ENCODE data around the gene VOPP1.
A peak's percentile ranks its signal among the peaks of the same experiment; 100 is the strongest.

The VOPP1 gene

DNA sequence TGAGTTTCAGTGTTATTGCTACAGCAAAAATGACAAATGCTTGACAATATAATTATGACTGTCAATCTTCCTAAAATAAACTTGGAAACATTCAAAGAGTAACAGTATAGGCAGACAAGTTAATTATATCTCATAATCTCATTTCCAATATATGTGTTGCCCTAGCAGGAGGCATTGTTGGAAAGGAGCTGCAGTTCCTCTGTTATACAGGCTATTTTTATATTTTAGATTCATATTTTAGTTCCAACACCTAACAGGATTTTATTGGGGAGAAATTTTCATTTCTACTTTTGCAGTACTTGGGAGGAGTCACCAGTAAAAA is 19.3 kb downstream of the VOPP1 start:
- DNase-seq: no peak

DNA sequence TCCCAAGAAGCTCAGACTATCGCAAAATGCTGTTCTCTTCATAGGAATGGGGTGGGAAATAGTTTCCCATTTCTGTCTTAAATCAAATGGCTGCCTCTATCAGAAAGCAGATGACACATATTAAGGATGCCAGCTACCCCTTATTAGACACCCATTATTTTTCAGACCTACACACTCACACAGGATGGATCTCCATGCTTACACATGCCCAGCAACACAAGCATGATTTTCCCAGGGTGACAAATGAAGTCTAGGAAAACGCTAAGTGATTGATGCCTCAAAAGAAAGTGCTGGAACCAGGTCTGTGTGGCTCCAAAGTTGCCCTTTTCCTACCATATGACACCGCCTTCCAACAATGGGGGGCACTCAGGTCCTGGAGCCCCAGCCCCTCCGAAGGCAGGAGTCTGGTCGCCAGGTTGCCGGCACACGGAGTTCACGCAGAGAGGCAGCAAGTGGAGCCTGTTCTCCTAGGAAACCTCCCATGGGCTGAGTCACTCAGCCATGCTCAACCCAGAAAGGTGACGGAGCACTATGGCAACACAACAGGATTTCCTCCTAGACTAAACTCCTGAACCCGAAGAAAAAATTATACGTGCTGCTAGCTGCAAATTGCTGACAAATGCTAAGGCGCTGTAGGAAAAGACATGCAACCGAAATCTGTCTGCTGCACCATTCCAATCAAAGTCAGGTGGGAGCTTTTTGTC is 19.8 kb downstream of the VOPP1 start:
- peak; percentile 32 for DNase-seq

- no peak for DNase-seq
Measured at GRCh38 chr7:55550841-55551537, 21.3 kb downstream of the VOPP1 start.

DNA sequence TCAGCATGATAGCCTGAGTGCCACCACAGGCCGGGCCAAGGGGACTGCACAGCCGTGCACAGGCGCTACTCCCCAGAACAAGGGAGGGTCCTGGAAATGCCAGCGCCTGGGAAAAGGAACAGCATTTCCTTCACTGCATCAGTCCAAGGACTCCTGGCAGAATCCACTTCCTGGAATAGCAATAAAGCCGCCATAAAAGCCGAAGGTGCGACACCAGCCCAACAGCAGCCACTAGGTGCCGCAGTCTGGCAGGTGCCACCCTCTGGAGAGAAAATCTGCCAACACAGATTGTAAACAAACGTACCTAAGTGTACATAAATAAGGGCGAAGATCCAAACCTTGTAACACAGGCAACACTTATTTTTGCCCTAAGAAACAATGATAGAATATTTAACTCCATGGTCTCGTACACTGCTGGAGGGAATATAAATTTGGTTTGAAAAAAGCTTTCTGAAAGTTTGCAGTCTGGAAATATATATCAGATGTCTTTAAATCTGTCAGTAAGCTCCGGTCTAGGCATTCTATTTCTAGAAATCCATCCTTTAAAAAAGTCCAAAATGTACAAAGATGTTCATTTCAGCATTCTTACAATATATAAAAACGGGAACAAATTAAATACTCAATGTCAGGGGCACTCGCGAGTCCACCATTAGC is 22.2 kb downstream of the VOPP1 start:
- DNase-seq: no peak

DNA sequence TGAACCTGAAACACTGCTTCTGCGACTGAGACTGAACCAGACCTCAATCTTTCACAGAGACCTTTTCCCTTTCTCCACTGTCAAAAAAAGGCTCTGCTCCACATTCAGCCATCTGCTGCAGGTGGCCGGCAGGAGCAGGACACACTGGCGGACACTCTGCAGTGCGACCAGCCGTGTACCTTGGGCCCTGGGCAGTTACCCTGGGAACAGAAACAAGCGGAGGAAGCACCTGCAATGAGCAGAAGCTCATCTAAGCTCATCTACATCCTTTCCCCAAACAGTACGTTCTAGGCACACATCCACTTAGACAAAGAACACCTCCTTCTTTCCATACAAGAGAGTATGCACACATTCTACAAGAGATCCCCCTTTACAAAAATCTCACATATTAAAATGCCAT is 22.8 kb downstream of the VOPP1 start:
- no peak for DNase-seq

GRCh38 chr7:55548295-55548731 is 24.0 kb downstream of the VOPP1 start:
- DNase-seq: no peak

- DNase-seq: no peak
Measured at GRCh38 chr7:55546814-55547213, 25.5 kb downstream of the VOPP1 start.

GRCh38 chr7:55545496-55545895 is 26.8 kb downstream of the VOPP1 start:
- DNase-seq: no peak

DNA sequence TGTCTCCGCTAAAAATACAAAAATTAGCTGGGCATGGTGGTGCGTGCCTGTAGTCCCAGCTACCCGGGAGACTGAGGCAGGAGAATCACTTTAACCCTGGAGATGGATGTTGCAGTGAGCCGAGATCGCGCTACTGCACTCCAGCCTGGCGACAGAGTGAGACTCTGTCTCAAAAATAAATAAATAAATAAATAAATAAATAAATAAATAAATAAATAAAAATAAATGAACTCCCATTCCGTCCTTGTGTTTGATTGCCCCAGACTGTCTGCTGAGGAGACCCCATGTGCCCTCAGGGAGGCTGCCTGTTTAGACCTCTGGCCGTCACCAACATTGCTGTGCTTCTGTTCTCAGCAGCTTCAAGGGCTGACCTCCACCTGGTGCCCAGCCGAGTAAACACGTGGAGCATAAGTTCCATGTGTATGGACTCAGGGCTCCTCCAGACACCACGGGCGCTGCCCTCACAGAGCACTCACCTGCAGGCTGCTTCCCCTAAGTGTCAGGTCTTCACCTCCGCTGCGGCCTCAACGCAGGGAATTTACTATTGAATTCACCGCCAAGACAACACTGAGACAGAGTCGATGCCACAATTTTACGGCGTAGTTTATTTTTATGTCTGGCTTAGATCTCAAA is 32.0 kb downstream of the VOPP1 start:
- no peak for DNase-seq

- DNase-seq: no peak
Measured at GRCh38 chr7:55539380-55539779, 32.9 kb downstream of the VOPP1 start.

DNA sequence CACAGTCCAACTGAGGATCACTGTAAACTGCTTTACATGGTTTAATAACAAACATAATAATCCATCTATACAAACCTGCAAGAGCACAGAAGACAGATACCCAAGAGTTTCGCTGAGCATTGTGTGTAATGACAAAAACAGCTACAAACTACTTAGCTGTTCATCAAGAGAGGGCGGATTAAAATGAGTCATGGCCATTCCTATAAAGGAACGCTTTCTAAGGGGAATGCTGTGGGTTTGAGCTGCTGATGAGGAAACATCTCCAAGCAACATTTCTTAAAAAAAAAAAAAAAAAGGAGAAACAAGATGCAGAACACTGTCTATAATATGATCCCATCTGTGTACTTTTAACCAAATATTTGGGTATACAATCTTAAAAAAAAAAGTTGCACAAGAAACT is 33.8 kb downstream of the VOPP1 start:
- no peak for DNase-seq

GRCh38 chr7:55537458-55537990 is 34.8 kb downstream of the VOPP1 start:
- DNase-seq: no peak

DNA sequence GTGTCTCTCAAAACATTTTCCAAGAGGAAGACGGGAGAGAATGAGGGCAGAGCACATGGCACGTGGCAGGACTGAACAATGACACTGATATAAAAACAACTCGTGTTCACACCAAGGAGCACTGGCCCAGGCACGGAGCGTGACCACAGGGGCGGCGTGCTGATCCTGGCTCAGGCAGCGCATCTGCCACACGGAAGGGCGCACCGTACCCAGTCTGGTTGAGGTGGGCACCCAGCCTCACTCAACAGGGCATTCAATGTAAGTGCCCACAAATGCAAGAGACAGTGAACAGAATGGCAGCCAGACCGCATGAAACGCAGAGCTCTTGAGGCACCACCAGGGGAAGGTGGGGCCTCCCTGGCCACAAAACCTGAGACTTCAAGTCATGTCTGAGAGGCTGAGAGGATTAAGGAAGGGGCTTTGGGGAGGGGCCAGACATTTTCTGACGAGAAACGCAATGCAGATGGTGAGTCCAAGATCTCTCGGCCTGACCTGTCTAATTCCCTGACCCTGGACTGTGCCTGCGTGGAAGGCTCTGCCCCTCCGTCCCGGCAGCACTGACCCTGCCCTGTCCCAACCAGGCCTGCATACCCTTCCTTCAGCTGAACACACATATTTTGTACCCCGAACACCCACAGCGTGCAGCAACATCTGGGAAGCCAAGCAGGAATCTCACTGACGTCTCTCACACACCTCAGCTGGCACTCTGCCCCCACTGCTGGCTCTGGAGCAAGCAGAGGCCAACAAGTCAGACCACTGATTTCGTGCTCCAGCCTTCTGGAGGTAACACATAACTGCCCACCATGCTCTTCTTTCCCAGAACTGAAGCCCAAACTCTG is 35.5 kb downstream of the VOPP1 start:
- DNase-seq: no peak

- no peak for DNase-seq
Measured at GRCh38 chr7:55535617-55536016, 36.7 kb downstream of the VOPP1 start.

GRCh38 chr7:55534916-55535590 is 37.2 kb downstream of the VOPP1 start:
- no peak for DNase-seq

GRCh38 chr7:55534262-55534915 is 37.9 kb downstream of the VOPP1 start:
- no peak for DNase-seq

DNA sequence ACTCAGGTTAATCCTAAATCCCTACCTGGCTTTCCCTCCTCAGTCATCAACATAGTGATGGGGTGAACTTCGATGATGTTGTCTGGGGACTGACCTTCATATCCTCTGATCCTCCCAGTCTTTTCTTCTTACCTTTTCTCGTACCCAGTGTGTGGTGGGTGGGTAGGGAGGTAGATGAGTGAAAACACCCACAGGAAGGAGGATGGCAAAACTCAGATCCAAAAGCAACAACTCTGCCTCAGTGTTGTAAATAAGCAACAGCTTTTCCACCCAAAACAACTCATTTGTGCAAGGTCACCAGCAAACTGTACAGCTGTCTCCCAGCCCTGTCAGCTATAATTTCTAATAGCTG is 38.6 kb downstream of the VOPP1 start:
- DNase-seq: no peak

- no peak for DNase-seq
Measured at GRCh38 chr7:55533050-55533728, 39.1 kb downstream of the VOPP1 start.

DNA sequence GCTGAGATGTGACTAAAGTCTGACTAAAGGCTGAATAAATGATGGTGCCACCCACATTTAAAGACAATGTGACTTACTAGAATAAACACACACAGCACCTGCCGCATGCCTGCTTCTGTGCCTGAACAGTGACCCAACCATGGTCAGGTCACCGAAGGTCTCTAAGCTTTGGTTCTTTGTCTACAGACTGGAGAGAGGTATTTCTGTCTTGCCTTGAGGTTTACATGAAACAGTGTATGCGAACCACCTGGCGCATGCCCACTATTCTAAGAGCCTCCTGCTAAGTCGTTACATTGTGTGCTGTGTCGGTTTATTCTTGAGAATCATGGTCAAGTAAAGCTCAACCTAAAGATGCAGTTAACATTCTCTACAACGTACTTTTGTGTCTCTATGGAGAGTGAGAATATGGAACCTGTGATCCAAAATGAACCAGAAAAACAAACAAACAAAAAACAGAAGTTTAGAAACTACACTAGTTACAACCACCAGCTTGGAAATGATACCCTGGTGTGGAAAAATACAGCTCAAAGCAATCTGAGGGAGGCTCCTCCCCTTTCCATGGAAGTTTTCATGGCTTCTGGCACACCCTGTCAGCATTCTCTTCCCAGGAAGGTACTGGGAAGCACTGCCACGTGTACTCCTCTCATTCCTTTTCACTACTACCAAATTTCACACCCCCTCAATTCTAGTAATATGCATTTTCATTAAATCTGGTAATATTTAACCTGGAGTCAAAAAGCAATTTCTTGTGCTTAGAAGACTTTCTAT is 40.0 kb downstream of the VOPP1 start:
- DNase-seq: no peak

- no peak for DNase-seq
Measured at GRCh38 chr7:55531536-55531935, 40.8 kb downstream of the VOPP1 start.
